RPMI7951 (cell line): ENCODE results near the gene MOB4. TPM values are rescaled to one million over a fixed set of nuclear protein-coding genes. Genes with fewer than 3 reads are reported as not detected.
"Not testable (repeated sequence)": the region's sequence is repeated elsewhere in the genome, so short reads cannot be mapped to it uniquely, and the experiment has no call there.

Experiments used
- DNase-seq: peaks from one replicate; pipeline ENCODE4 v3.0.0-alpha.2; 2012; ENCODE audit warnings: low read depth
- total RNA-seq: library from RNA; depleted of rRNA; stranded (reverse); fragments of >200 nt; shearing (Covaris generic); gene quantifications from 2 replicates; pipeline ENCODE4 v1.2.3, GENCODE V29; 2014; rRNA removed

Gene MOB4
- total RNA-seq = 80.6 and 103 TPM in 2 replicates

DNA sequence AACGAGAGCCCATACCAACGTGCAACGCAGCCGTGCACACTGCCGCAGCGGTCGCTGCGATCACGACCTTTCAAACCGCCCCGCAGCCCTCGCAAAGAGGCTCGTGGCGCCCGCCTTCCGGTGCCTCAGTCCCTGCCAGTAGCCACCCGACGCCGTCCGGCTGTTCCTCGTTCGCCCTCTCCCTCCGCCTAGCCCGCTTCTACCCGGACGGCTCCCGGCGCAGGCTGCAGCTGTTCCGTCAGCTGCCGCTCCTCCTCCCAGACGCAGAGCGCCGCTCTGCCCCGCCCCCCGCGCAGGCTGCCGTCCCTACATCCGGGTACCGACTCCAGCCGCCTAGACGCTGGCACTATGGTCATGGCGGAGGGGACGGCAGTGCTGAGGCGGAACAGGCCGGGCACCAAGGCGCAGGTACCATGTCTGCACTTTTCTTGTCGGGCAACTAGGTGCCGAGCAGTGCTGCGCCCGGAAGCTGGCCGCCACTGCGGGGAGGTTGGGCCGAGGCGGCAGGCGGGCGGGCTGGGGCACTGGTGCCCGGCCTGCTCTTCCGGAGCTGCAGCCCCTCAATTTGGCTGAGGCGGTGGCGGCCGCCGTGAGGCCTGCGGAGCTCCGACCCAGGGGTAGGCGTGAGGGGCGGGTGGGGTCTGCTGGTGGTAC is at the start of gene MOB4:
MOB4 (plus strand) TSS at position 328 of the 654 bp plus-strand sequence; CDS start at position 349, 21 bp downstream.
- DNase-seq = peak; percentile 94

DNA sequence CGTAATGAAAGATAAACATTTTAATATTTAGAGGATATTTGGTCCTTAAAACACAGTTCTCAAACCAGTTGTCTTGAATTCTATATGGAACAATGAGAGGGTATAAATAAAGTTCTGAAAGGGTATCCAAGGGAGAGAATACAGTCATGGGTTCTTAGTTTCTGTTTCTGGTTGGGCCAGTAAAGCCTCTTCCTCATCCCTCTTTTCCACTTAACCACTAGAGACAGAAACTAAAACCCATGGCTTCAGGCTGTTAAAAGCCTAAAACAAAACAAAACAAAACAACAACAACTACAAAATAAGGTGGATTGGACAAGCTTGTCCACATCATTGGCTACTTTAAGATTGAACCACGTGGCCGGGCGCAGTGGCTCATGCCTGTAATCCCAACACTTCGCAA is 43.7 kb upstream of the MOB4 start:
- no peak for DNase-seq

DNA sequence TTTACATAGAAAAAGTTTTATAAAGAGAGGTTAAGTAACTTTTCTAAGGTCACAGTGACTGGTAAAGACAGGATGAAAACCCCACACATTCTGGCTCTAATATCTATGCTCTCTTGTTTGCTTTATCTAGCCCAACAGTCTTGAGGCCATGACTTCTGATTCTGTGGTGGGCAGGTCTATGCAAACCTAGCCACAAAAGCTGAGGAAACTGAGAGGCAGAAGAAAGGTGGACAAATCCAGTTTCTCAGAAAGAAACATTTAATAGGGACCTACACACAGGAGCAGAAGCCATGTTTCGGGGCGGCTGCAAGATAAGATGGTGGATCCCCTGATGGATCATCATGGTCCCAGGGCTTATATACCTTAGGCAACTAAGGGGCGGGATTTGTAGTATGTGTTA is 38.1 kb upstream of the MOB4 start:
- no peak for DNase-seq

DNA sequence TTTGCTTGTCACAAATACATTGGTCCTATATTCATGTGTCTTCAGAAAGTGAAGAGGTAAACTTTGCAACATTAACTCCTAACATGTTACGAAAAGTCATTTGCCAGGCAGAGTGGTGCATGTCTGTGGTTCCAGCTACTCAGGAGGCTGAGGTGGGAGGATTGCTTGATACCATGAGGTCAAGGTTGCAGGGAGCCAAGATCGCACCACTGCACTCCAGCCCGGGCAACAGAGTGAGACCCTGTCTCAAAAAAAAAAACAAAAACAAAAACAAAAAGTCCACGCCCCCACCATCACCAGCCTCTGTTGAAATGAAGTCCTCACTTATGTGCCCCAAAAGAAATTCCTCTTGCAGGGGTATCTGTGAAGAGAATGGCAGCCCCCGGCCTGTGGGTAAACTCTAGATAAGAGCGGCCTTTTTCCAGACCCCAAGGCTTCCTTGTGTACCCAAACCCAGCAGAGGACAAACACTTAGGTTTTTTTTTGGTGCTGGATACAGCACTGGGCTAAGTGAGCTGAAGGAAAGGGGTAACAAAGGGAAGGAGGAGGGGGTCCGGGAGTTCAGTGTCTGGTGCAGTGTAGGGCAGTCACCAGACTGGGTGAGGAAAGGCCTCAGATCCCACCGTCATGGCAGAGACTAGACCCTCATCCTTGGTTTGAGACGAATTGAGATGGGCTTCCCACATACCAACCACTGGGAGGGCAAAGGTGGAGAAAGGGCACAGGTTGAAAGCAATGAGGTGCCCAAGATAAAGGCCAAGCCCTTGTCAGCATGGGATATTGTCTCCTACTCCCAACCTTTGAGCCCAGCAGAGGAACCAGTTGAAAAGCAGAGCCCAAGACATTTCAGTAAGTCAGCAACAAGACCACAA is 35.5 kb upstream of the MOB4 start:
- DNase-seq = no peak

DNA sequence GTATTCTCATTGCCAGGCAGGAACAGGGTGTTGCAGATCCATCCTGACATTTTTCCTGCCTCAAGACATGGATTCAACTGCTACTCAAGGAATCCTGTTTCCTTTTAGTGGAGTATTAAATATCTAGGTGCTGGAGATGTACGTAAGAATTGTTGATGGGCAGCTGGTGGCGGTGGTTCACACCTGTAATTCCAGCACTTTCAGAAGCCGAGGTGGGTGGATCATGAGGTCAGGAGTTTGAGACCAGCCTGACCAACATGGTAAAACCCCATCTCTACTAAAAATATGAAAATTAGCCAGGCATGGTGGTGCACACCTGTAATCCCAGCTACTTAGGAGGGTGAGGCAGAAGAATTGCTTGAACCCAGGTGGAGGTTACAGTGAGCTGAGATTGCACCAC is 31.6 kb upstream of the MOB4 start:
- DNase-seq = not testable (repeated sequence)

DNA sequence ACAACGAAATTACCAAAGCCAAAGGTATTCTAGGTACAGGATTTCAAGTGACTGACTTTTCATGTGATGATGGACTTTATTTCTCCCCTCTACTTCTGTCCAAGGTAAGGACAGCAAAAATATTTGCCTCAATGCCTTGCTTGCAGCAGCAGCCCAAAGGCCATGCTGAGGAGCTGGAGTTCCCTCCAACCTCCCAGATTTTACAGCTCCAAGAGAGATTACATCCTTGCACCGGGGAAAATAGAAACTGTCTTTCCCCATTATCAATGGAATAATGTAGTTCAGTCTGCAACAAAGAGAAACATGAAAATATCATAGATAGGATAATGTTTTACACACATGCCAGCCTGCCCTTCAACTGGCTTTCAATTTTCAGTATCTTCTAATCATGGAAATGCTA is 29.7 kb upstream of the MOB4 start:
- DNase-seq = no peak

DNA sequence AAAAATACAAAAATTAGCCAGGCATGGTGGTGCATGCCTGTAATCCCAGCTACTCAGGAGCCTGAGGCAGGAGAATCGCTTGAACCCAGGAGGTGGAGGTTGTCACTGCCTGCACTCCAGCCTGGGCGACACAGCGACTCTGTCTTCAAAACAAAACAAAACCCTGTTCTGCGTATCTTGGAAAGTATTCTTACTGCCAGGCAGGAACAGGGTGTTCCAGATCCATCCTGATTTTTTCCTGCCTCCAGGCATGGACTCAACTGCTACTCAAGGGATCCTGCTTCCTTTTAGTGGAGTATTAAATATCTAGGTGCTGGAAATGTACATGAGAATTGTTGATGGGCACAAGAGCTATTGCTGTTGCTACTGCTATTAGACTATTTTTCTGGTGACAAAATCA is 28.5 kb upstream of the MOB4 start:
- DNase-seq = no peak

DNA sequence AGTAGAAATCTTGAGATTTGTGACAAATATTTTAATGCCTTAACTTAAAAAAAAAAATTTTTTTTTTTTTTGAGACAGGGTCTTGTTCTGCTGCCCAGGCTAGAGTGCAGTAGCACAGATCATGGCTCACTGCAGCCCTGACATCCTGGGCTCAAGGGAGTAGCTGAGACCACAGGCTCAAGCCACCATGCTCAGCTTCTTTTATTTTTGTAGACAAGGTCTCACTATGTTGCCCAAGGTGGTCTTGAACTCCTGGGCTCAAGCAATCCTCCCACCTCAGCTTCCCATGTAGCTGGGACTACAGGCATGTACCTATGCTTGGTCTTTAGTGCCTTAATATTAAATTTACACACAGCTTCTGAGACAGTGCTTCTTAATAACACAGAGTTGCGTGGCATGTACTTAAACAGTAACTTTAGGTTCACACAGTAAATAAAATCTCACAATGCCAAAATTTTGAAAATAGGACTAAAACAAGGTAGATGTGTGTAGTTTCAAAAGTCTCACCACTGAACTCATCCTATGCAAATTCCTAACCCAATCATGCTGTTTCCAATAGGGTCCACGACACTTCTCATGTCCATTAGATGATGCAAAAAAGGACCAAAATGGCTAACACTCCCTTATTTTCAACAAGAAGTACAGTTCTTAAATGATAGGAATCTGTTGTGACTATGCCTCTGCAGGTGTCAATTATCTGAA is 20.3 kb upstream of the MOB4 start:
- DNase-seq = no peak

DNA sequence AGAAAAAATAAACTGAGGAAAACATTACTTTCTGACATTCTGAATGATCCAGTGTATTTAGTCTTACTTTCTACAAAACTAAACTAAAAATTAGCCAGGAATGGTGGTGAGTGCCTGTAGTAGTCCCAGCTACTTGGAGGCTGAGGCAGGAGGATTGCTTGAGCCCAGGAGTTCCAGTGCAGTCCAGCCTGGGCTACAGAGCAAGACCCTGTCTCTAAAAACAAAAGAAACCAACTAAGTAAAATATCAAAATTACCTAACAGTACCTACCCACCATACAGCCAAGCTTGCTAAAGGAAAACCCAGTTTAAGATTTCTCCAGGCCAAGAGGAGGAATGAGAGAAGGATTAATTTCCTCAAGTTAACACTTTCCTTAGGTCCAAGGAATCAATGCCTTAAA is 19.2 kb upstream of the MOB4 start:
- DNase-seq = no peak

DNA sequence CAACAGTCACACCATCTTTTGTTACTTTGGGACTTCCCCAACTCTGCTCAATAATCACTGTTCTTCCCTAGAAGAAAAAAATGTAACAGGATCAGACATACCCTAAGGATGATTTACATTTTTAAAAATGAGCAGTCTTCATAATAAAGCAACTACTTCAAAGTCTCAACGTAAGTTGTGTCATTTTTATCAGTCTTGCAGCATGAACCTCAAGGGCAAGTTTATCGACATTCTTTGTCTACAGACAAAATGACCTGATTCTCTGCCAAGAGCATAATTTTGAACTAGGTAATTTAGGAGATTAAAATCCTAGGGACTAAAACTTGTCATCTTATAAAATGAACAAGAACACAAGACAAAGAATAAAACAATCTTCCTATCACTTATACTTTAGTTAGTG is 18.5 kb upstream of the MOB4 start:
- no peak for DNase-seq

DNA sequence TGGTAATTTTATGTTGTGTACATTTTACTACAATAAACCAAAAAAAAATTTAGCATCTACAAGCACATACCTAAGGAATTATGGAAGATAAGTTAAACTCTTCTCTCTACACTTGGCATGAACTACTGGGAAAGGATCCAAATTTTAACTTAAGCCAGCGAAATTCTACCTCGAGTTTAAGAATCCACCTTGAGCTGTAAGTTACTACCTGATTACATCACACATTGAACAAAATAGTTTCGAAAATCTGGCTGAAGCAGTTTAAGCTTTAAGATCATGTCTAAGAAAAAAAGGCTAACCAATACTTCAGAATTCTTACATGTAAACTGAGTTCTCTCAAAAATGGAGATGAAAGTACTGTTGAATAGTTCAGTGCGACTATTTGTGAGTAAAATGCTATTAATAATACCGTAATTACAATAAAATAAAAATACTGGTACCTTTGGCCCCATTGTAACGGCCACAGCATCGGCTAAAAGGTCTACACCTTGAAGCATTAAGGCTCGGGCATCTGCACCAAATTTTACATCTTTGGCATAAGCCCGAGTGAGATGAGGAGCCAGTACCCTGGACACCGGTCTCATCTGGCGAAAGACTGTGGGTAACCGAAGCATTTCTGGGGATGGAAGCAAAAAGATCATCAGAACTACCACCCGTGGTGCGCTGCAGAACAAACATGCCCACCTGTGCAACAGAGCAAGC is 17.5 kb upstream of the MOB4 start:
- DNase-seq = no peak

DNA sequence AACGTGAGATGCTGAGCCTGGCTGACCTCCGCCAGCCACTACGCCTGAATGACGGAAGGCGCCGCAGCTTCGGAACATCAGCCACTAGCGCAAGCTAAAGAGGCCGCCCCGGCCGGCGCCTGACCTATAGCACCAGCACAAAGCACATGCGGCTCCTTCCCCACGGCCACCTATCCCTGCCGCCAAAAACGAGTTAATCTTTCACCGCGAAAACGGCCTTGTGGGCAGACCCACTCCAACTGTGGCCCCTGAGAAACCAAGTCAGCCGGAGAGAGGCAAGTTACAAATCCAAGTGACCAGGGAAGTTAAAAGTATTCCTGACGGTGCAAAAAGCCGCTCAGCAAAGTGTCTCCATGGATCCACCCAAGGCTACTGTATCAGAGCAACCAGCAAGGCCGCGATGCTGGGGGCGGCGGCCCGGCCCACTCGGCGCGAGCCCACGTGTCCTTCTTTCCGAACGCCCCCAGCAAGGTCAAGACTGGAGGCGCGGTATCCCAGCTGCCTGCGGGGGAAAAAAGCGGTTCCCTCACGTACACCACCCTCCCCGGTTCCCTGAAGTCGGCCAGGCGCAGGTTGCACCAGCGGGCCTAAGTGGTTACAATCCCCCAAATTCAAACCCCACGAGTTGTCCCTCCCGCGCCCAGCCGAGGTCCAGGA is 16.8 kb upstream of the MOB4 start:
- peak; percentile 56 for DNase-seq

DNA sequence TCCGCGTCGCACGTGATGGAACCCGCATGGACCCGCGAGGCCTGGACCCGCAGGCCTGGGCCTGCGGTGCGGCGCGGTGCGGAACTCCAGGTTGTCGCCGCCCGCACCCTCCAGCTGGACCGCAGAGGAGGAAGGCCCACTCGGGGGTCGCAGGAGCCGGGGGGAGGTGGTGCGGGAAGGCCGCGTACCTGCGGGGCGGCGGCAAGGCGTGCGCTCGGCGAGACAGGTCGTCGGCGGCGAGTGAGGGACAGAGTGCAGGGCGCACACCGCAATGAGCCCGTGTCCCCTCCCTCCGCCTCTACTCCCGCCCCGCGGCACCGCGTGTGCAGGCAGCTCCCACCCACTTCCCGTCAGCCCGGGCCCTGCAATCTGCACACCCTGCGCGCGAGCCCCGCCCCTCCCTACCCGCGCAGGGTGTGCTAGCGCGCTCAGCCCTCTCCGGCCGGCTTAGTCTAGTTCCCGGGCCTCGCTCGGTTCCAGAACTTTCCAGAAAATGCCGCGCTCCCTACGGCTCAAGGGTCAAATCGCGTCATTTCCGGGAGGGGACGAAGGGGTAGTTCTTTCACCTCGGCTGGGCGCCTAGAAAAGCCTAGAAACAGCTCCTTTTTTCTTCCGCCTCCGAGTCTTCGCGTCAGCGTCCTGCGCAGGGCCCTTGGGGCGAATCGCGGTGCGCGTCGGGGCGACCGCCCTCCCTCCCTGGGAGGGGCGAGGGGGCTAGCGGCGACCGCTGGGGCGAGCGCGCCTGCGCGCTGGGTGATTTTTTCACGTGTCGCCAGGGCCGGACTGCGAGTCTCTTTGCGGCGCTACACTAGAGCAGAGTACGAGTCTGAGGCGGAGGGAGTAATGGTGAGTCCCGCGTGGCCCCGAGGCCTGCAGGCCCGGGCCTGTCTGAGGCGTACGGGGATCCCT is 16.0 kb upstream of the MOB4 start, which contains the start of the genes HSPD1 and HSPE1:
HSPD1 (minus strand) TSS at position 247 of the 909 bp plus-strand sequence. CDS start 992 bp downstream, outside the sequence.
HSPE1 (plus strand) TSS at position 786 of the 909 bp plus-strand sequence; CDS start at position 844, 58 bp downstream.
- DNase-seq = peak; percentile 99

DNA sequence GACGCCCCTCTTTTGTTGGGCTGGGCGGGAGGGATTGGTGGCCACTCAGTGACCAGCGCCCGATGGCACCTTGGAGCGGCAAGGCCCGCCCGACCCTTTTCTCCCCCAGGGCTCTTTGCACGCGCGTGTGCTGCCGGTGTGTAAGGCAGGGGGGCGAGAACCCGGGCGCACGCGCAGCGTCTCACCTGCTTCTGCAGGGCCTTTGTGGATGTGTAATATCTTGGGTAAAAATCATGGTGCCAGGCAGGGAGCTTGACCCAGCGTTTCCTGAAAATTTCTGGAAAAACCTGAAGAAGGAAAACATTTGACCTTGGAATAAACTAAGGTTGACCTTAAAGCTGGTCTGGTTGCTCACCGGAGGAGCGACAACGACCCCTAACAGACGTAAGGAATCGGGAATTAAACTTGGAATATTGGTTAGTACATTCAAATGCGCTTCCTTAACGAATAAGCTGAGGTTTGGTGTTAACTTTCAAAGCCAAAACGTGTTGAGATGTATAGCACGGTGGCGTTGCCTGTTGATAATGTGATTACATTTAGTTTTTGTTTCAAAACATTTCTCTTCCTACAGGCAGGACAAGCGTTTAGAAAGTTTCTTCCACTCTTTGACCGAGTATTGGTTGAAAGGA is 15.2 kb upstream of the MOB4 start:
- DNase-seq = no peak

DNA sequence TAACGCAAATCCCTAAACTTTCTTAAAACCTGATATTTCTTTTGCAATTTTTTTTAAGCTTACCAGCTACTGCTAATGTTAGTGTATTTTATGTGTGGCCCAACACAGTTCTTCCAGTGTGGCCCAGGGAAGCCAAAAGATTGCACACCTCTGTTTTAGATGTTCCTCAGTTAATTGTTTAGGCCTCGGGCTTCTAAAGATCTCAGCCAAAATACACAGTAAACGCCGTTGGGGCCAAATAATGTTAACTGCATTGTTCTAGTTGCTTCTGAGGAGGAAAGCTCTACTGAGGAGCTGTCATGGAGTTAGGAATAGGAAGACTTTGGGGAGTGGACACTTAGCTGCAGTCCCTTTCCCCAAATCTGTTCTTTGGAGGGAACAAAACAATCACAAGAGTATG is 13.7 kb upstream of the MOB4 start:
- DNase-seq = no peak

DNA sequence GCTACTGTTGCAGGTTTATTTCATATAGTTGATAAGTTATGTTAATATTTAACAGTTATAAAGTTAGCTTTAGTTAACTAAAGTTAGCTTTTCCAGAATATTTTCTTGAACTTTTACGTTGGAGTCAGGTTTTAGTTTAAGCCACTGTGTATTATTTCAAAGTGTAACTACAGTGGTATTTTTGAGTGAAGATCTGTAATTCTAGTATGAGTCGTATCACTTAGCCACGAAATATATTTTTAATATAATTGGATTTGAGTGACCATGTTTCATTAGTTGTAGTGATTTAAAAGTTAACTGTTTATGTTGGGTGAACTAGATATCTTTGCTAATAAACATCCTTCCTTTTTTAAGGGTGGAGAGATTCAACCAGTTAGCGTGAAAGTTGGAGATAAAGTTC is 13.2 kb upstream of the MOB4 start:
- no peak for DNase-seq

DNA sequence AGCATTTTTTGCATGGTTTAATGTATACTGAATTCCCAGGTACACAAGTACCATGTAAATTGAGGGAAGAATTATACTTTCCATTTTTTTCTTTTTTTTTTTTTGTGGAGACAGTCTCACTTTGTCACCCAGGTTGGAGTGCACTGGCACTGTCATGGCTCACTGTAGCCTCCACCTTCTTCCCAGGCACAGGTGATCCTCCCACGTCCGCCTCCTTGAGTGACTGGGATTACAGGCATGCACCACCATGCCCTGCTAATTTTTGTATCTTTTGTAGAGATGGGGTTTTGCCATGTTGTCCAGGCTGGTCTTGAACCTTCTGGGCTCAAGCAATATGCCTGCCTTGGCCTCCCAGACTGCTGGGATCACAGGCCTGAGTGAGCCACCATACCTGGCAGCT is 11.9 kb upstream of the MOB4 start:
- no peak for DNase-seq

DNA sequence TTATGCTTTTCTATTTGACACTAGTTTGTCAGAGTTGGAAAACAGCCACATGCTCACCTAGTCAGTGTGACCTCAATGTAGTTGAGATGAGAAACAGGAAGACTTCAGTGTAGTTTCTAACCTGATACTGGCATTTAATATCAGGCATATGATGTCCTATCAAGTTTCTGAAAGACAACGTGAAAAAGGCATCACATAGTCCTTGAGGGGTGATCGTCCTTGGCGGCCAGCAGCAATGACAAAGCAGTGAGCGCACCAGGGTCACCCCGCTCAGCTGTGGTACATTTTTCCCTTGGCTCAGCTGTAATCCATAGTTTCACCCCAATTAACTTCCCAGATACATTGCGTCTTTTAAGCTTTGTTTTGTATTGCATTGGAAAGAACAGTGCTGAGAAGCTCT is 11.4 kb upstream of the MOB4 start:
- DNase-seq = no peak

DNA sequence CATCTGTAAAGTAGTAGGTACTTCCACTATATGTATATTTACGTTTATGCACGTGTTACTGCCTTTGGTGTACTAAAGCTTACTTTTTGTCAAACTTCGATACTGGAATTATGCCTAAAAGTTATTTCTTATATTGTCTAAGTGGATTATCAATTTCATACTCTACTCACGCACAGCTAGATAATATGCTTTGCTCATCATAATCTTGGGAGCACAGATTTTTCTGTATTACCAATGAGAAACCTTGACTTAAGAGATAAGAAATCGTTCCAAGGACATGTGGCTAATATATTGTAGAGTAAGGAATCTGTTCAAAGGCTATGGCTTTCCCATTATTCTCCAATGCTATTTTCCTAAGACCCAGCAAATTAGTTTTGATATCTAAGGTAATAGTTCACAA is 9.2 kb upstream of the MOB4 start:
- DNase-seq = no peak

DNA sequence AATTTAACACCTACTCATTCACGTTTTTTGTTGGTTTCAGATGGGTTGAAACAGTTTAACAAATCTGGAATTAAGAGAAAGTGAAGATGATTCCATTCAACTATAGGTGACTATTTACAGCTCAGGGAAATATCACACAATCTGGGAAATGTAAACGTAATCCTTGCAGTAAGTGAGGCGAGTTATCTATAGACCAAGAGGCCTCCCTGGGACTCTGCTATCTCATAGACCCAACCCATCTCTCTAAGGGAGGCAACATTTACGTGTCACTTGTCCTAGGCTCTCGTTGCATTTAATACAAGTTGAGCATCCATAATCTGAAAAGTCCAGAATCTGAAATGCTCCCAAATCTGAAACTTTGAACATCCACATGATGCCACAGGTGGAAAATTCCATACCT is 2.0 kb upstream of the MOB4 start:
- DNase-seq = no peak
